HG03342 (cell line): Measurements from ENCODE around the gene KAT2B.
A peak's percentile ranks its signal among the peaks of the same experiment; 100 is the strongest.

Experiments used
- ATAC-seq: cut with Tn5 transposase; IDR thresholded peaks from one replicate; pipeline ENCODE4 v1.9.1; 2021; ENCODE audit warnings: mild to moderate bottlenecking, moderate library complexity; ENCODE audit not compliant: unreplicated experiment

KAT2B gene

GRCh38 chr3:20064796-20065564 is 24.7 kb downstream of the KAT2B start:
- no peak for ATAC-seq

GRCh38 chr3:20066079-20066478 is 25.8 kb downstream of the KAT2B start:
- ATAC-seq = no peak

- no peak for ATAC-seq
These were observed 26.8 kb downstream of the KAT2B start for GRCh38 chr3:20066850-20067617.

- no peak for ATAC-seq
These were observed 28.4 kb downstream of the KAT2B start for GRCh38 chr3:20068512-20069177.

GRCh38 chr3:20069178-20069532 is 28.9 kb downstream of the KAT2B start:
- no peak for ATAC-seq

GRCh38 chr3:20071175-20071574 is 30.9 kb downstream of the KAT2B start:
- ATAC-seq = no peak

GRCh38 chr3:20072422-20072821 is 32.2 kb downstream of the KAT2B start:
- ATAC-seq = no peak

GRCh38 chr3:20073068-20073467 is 32.8 kb downstream of the KAT2B start:
- no peak for ATAC-seq

- ATAC-seq = no peak
These were observed 33.4 kb downstream of the KAT2B start for GRCh38 chr3:20073683-20074082.

GRCh38 chr3:20074226-20075063 is 34.2 kb downstream of the KAT2B start:
- no peak for ATAC-seq

GRCh38 chr3:20075197-20075596 is 35.0 kb downstream of the KAT2B start:
- ATAC-seq = no peak

GRCh38 chr3:20076296-20076997 is 36.2 kb downstream of the KAT2B start:
- no peak for ATAC-seq

GRCh38 chr3:20077068-20077467 is 36.8 kb downstream of the KAT2B start:
- no peak for ATAC-seq

- ATAC-seq = no peak
These were observed 38.0 kb downstream of the KAT2B start for GRCh38 chr3:20078194-20078714.

- no peak for ATAC-seq
These were observed 39.4 kb downstream of the KAT2B start for GRCh38 chr3:20079621-20080020.

- ATAC-seq = peak; percentile 96
These were observed 40.8 kb downstream of the KAT2B start for GRCh38 chr3:20080956-20081554.

GRCh38 chr3:20083253-20083652 is 43.0 kb downstream of the KAT2B start:
- no peak for ATAC-seq

- ATAC-seq = no peak
These were observed 43.7 kb downstream of the KAT2B start for GRCh38 chr3:20083953-20084352.

- no peak for ATAC-seq
These were observed 51.2 kb downstream of the KAT2B start for GRCh38 chr3:20091331-20092047.
